SK-N-SH treated with all-trans-retinoic acid at 6 μM for 48 hours (cell line): ENCODE data around the gene CACNA1B.

ENCODE experiments used
- ARNTL ChIP-seq: fragments of 450-650 bp; formaldehyde crosslinking; IDR thresholded peaks from 2 replicates; pipeline ENCODE4 v1.5.0; 2020; ENCODE audit warnings: low read depth, mild to moderate bottlenecking, moderate library complexity, borderline replicate concordance
- ISL1 ChIP-seq: fragments of 250-450 bp; sonication (Bioruptor Pico); IDR thresholded peaks from 2 replicates; pipeline ENCODE4 v2.1.2; 2022; ENCODE audit warnings: mild to moderate bottlenecking, moderate library complexity
- SNAI2 ChIP-seq: fragments of 250-450 bp; sonication (Bioruptor Pico); IDR thresholded peaks from 2 replicates; pipeline ENCODE4 v1.5.0; 2020; ENCODE audit warnings: mild to moderate bottlenecking, moderate library complexity
- TOX ChIP-seq: fragments of 250-450 bp; sonication (Bioruptor Pico); IDR thresholded peaks from 2 replicates; pipeline ENCODE4 v1.8.0; 2021; ENCODE audit warnings: mild to moderate bottlenecking, moderate library complexity, borderline replicate concordance
- TSHZ2 ChIP-seq: fragments of 250-450 bp; sonication (Bioruptor Pico); IDR thresholded peaks from 2 replicates; pipeline ENCODE4 v1.5.0; 2020; ENCODE audit warnings: mild to moderate bottlenecking, moderate library complexity

DNA sequence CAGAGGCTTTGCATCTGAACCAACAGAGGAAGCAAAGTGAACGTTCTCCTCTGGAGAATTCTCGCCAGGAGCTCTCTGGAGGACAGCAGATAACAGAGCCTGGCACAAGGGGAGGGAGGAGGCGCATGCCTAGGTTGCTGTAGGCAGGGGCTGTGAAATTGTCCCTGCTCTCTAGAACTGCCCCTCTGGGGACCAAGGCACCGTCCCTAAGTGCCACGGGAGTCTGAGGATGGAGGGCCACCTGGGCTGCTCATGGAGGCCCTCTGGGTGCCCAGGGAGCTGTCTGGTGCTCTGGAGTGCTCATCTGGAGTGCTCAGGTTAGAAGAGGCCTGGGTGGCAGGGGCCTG lies 77.6 kb downstream of the CACNA1B start:
- TF ChIP-seq TSHZ2 (CRISPR knock-in tag) (no peak), ARNTL (CRISPR knock-in tag) (no peak), TOX (CRISPR knock-in tag) (no peak), SNAI2 (no peak), ISL1 (CRISPR knock-in tag) (no peak)
